Endodermal cell (in vitro differentiated cells): Measurements from ENCODE around the gene CCND2. TPM values are rescaled to one million over a fixed set of nuclear protein-coding genes. Genes with fewer than 3 reads are reported as not detected.

Experiments
- DNase-seq: peaks from one replicate; pipeline ENCODE4 v3.0.0-alpha.2; 2017
- H3K27ac ChIP-seq: 2 replicates; pipeline ENCODE4 v1.5.1; 2013; ENCODE audit warnings: mild to moderate bottlenecking, low read depth, low read length, moderate library complexity
- H3K27me3 ChIP-seq: 2 replicates; pipeline ENCODE4 v1.6.1; 2013; ENCODE audit warnings: mild to moderate bottlenecking, low read length, moderate library complexity; ENCODE audit not compliant: insufficient read depth, control insufficient read depth, poor library complexity, severe bottlenecking
- H3K36me3 ChIP-seq: 2 replicates; pipeline ENCODE4 v1.7.0; 2013; ENCODE audit warnings: mild to moderate bottlenecking, low read length, moderate library complexity; ENCODE audit not compliant: control insufficient read depth, insufficient read depth
- H3K4me1 ChIP-seq: one replicate; pipeline ENCODE4 v1.7.0; 2013; ENCODE audit warnings: low read length; ENCODE audit not compliant: control insufficient read depth, insufficient read depth
- H3K4me3 ChIP-seq: 2 replicates; pipeline ENCODE4 v1.5.1; 2013; ENCODE audit warnings: mild to moderate bottlenecking, low read length, moderate library complexity
- H3K9ac ChIP-seq: 2 replicates; pipeline ENCODE4 v1.6.1; 2013; ENCODE audit warnings: mild to moderate bottlenecking, low read length, moderate library complexity; ENCODE audit not compliant: poor library complexity, severe bottlenecking; ENCODE audit errors: extremely low read depth
- H3K9me3 ChIP-seq: 2 replicates; pipeline ENCODE4 v1.6.1; 2013; ENCODE audit warnings: mild to moderate bottlenecking, low read length, moderate library complexity; ENCODE audit not compliant: control insufficient read depth
- H3K27ac Mint-ChIP-seq: 2 replicates; pipeline ENCODE4 v1.8.0; 2020; ENCODE audit warnings: mixed read lengths
- H3K27me3 Mint-ChIP-seq: 2 replicates; pipeline ENCODE4 v1.8.0; 2021; ENCODE audit warnings: mild to moderate bottlenecking, mixed read lengths; ENCODE audit not compliant: insufficient read depth
- H3K36me3 Mint-ChIP-seq: 2 replicates; pipeline ENCODE4 v1.8.0; 2020; ENCODE audit warnings: low read depth, mixed read lengths
- H3K4me1 Mint-ChIP-seq: 2 replicates; pipeline ENCODE4 v1.8.0; 2020; ENCODE audit warnings: mixed read lengths
- H3K4me3 Mint-ChIP-seq: 2 replicates; pipeline ENCODE4 v1.8.0; 2020; ENCODE audit warnings: mild to moderate bottlenecking, moderate library complexity, mixed read lengths
- H3K9me3 Mint-ChIP-seq: 2 replicates; pipeline ENCODE4 v1.8.0; 2020; ENCODE audit warnings: mild to moderate bottlenecking, mixed read lengths
- WGBS, 2 experiments: methylation state at CpG; one replicate each; pipeline versions ENCODE4 v1.1.5 to v1.1.7; 2013; ENCODE audit warnings: missing lambda C conversion rate in 2 of 2, mixed read lengths in 1 of 2; ENCODE audit not compliant: insufficient coverage in 1 of 2, insufficient read length in 1 of 2; 5-methylcytosine and 5-hydroxymethylcytosine counted together
- total RNA-seq, 2 donors: library from RNA; stranded (reverse); fragmentation: NEBNext Ultra II Directional in 1 of 2; extraction: Animal tissue kit (Norgen Biotek cat#: 25700) in 1 of 2; gene quantifications; 2 replicates in 1 of 2; 3 replicates in 1 of 2; pipeline ENCODE4 v1.2.1, GENCODE V29; 2021
- TF ChIP-seq, protein P1 (sequence below): fragments of 200-600 bp; sonication (generic); conservative IDR thresholded peaks from 2 replicates; pipeline ENCODE4 v1.5.0; 2021; ENCODE audit warnings: antibody characterized with exemption, mild to moderate bottlenecking

The CCND2 gene
- total RNA-seq, 2 donors from 2014 or later, result 286 to 362 TPM

DNA sequence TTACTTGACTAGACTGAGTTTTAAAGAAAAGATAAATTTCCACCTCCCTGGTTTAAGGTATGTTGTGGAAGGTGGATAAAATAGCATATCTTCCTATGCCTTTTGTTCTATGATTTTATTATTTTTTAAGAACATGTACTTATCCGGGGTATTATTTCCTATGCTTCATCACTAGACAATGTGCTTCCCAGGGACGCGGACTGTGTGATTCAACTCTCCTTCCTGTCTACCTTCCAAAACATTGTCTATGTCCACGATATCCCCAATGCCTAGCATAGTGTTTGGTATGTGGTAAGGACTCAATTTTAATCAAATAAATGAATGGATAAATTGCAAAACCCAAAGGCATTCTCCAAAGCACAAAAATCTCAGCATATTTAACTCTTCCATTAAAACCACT lies 8.3 kb upstream of the CCND2 start:
- Mint-ChIP-seq H3K4me3 (no peak overlapping the region), H3K9me3 (peaks cover 1% of the 10 kb centered on the region), H3K36me3 (no peaks in the 10 kb centered on the region), H3K27ac (no peak overlapping the region), H3K27me3 (peaks cover 76% of the 10 kb centered on the region), H3K4me1 (peaks cover 19% of the 10 kb centered on the region)
- peaks cover 4% of the 10 kb centered on the region for H3K4me1 ChIP-seq
- H3K27ac ChIP-seq, result no peak overlapping the region
- no peak overlapping the region for H3K4me3 ChIP-seq
- H3K9me3 ChIP-seq, result no peaks in the 10 kb centered on the region
- H3K27me3 ChIP-seq, result peaks cover 74% of the 10 kb centered on the region
- 93% methylated on average over 3 of the region's 4 CpGs; no CpG with 5 or more reads in 1 of the 2 experiments for WGBS, 2 experiments
- no peak for DNase-seq
- TF ChIP-seq, protein P1, sequence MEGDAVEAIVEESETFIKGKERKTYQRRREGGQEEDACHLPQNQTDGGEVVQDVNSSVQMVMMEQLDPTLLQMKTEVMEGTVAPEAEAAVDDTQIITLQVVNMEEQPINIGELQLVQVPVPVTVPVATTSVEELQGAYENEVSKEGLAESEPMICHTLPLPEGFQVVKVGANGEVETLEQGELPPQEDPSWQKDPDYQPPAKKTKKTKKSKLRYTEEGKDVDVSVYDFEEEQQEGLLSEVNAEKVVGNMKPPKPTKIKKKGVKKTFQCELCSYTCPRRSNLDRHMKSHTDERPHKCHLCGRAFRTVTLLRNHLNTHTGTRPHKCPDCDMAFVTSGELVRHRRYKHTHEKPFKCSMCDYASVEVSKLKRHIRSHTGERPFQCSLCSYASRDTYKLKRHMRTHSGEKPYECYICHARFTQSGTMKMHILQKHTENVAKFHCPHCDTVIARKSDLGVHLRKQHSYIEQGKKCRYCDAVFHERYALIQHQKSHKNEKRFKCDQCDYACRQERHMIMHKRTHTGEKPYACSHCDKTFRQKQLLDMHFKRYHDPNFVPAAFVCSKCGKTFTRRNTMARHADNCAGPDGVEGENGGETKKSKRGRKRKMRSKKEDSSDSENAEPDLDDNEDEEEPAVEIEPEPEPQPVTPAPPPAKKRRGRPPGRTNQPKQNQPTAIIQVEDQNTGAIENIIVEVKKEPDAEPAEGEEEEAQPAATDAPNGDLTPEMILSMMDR, result no peak
- H3K9ac ChIP-seq, result no peak overlapping the region
- H3K36me3 ChIP-seq, result no peaks in the 10 kb centered on the region

DNA sequence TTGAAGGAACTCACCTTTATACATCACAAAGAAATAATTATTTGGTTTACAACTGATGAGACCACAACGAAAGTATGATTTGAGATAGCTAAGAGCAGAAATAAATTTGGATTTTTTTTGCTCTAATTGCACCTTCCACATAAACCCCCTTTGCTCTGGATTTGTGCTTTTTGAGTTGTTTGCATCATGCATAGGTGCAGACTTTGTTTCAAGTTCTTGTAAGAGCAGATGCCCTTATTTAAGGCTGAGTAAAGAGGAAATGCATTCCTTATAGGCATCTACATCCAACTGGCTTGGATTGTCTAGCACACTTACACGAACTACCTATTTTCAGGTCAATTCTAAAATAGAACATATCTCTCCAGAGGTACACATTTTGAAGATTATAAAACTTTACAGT lies 6.6 kb upstream of the CCND2 start:
- Histone ChIP-seq H3K4me3 (no peak overlapping the region), H3K27ac (no peak overlapping the region), H3K4me1 (peaks cover 4% of the 10 kb centered on the region), H3K9me3 (no peaks in the 10 kb centered on the region), H3K27me3 (peaks cover 81% of the 10 kb centered on the region), H3K9ac (no peak overlapping the region), H3K36me3 (no peaks in the 10 kb centered on the region)
- no peaks in the 10 kb centered on the region for H3K36me3 Mint-ChIP-seq
- peaks cover 14% of the 10 kb centered on the region for H3K4me1 Mint-ChIP-seq
- TF ChIP-seq, protein P1, result no peak
- H3K27me3 Mint-ChIP-seq, result peaks cover 74% of the 10 kb centered on the region
- no peak overlapping the region for H3K27ac Mint-ChIP-seq
- DNase-seq, result no peak
- no peaks in the 10 kb centered on the region for H3K9me3 Mint-ChIP-seq
- 80 to 100% methylated on average over 1 to 2 of the region's 2 CpGs for WGBS, 2 experiments
- no peak overlapping the region for H3K4me3 Mint-ChIP-seq

DNA sequence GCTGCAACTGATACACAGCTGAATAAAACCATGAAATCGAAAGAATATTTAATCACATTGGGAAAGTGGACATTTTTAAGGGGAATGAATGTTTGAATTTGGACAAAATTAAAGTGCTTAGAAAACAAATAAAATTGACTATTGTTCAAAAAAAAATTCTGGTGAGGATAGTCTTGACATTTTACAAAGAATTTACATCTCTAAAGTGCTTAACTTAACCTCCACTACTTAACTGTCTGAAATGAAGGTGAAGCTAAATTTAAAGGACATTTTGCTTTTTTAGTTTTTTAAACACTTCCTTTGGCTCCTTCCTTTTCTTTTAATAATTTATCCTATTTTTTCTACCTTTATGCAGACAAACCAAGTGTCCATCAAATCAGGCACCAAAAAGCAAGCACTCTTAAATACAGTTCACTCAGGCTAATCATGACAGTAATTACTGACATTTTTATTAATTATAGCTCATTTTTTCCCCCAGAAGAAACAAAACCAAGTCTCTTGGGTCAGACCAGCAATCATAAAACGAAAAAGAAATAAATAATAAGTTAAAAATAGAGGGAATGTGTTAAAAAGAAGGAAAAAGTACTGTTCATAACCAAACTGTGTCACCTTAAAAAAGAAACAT lies 5.7 kb upstream of the CCND2 start:
- no peaks in the 10 kb centered on the region for H3K9me3 ChIP-seq
- H3K27ac ChIP-seq, result no peak overlapping the region
- Mint-ChIP-seq H3K4me3 (peak overlapping the region; percentile 94), H3K27me3 (peaks cover 71% of the 10 kb centered on the region), H3K36me3 (no peaks in the 10 kb centered on the region), H3K4me1 (peaks cover 12% of the 10 kb centered on the region), H3K27ac (no peak overlapping the region), H3K9me3 (no peaks in the 10 kb centered on the region)
- 94% methylated on average over 1 of the region's 2 CpGs; no CpG with 5 or more reads in 1 of the 2 experiments for WGBS, 2 experiments
- H3K4me3 ChIP-seq, result no peak overlapping the region
- no peak overlapping the region for H3K9ac ChIP-seq
- H3K4me1 ChIP-seq, result peaks cover 4% of the 10 kb centered on the region
- peaks cover 84% of the 10 kb centered on the region for H3K27me3 ChIP-seq
- DNase-seq, result no peak
- TF ChIP-seq, protein P1, result no peak
- no peaks in the 10 kb centered on the region for H3K36me3 ChIP-seq
